Activated CD8-positive, alpha-beta memory T cell treated with anti-CD3 and anti-CD28 coated beads, Interleukin-2, amount 50 U/mL, for 24 hours (primary cell): ENCODE measurements around the gene PTPN12.
"Not testable (repeated sequence)": the region's sequence is repeated elsewhere in the genome, so short reads cannot be mapped to it uniquely, and the experiment has no call there.

ENCODE experiments used
- DNase-seq: peaks from one replicate; pipeline ENCODE4 v3.0.0-alpha.2; 2020; ENCODE audit errors: extremely low read depth

PTPN12 gene

GRCh38 chr7:77538281-77539212 is 1.5 kb downstream of the PTPN12 start:
- no peak for DNase-seq

DNA sequence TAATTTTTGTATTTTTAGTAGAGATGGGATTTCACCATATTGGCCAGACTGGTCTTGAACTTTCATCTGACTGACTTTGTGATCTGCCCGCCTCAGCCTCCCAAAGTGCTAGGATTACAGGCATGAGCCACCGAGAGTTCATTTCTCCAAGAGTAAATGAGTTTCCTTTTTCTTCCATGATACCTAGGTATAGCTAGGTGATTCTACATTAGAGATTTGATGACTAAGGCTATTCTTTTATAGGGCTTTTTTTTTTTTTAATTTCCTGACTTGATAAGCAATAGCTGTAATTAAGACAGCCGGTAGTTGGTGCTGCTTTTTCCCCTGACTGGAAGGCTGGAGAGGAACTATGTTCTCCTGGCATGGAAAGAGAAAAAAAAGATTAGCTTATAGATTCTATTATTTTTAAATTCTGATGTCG is 3.3 kb downstream of the PTPN12 start:
- DNase-seq = no peak

- DNase-seq = not testable (repeated sequence)
Measured at GRCh38 chr7:77540993-77541392, 3.9 kb downstream of the PTPN12 start.

GRCh38 chr7:77542409-77542808 is 5.3 kb downstream of the PTPN12 start:
- no peak for DNase-seq

DNA sequence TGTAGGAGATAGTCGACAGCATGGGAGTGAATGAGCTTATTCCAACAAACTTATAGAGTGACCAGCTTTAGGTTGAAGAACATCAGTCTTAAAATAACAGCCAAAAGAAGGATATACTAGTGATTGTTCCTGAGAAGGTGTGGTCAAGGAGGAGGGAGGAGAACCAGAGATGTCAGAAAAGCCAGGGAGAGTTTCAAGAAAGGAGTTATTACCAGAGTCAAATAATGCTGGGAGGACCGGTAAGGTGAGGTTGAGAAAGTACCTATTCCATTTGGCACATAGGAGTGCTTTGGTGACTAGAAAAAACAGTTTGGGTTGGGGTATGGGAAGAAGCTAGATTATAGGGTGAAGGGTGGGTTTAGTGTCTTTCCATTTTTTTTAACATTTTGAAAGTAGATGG is 5.8 kb downstream of the PTPN12 start:
- DNase-seq = no peak

- no peak for DNase-seq
Measured at GRCh38 chr7:77543910-77544309, 6.8 kb downstream of the PTPN12 start.

GRCh38 chr7:77544518-77544917 is 7.4 kb downstream of the PTPN12 start:
- DNase-seq = no peak

GRCh38 chr7:77548206-77548605 is 11.1 kb downstream of the PTPN12 start:
- DNase-seq = no peak

DNA sequence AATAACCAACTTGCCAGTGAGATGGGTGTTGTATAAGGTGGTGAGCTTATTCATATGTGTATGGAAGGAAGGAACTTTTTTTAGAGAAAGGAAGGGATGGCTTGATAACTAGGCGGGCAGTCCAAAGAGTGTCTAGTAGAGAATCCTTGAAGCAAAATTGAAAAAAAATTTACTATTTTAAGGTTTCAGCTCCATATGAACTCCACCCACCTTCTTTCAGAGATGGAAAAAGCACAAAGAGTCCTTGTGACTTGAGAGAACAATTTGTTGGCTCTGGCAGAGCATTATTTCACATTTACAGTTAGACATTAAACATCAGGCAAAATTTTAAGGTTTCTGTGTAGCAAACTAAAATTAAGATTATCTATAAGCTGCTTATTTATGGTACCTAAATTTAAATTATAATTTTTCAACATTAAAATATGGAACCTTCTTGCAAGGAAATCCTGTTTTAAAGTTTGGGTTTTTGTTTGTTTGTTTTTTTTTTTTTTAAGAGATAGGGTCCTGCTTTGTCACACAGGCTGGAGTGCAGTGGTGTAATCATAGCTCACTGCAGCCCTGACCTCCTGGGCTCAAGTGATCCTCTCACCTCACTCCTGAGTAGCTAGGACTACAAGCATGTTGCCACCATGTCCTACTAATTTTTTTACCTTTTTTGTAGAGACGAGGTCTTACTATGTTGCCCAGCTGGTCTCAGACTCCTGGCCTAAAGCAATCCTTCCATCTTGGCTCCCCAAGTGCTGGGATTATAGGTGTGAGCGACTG is 12.2 kb downstream of the PTPN12 start:
- no peak for DNase-seq

DNA sequence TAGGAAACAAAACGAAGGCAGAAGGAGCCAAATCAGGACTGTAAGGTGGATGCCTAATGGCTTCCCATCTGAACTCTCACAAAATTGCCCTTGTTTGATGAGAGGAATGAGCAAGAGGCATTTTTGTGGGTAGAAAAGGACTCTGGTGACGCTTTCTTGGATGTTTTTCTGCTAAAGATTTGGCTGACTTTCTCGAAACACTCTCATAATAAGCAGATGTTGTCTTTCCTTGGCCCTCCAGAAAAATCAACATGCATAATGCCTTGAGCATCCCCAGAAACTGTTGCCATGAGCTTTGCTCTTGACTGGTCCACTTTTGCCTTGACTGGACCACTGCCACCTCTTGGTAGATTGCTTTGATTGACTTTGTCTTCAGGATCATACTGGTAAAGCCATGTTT is 13.5 kb downstream of the PTPN12 start:
- no peak for DNase-seq

GRCh38 chr7:77553123-77553522 is 16.0 kb downstream of the PTPN12 start:
- DNase-seq = no peak

- no peak for DNase-seq
Measured at GRCh38 chr7:77558284-77558967, 21.3 kb downstream of the PTPN12 start.

- DNase-seq = no peak
Measured at GRCh38 chr7:77561352-77561751, 24.3 kb downstream of the PTPN12 start.

DNA sequence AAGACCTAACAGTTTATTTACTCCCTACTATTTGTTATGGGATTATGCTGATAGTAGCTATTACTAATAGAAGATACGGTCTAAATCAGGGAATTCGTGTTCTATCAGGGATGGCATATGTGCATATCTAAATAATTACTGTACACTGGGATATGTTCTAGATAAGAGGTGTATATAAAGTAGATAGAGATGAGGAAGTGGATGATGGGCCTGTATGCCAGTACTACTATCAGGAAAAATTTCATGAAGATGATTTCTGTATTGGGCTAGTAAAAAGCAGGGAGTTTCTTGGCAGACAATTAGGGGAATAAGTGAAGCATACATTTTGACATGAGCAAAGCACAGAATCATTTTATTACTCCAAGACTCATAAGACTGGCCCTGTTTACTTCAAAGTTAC is 26.2 kb downstream of the PTPN12 start:
- DNase-seq = no peak

GRCh38 chr7:77565917-77566316 is 28.8 kb downstream of the PTPN12 start:
- DNase-seq = no peak

GRCh38 chr7:77566421-77566820 is 29.3 kb downstream of the PTPN12 start:
- no peak for DNase-seq

DNA sequence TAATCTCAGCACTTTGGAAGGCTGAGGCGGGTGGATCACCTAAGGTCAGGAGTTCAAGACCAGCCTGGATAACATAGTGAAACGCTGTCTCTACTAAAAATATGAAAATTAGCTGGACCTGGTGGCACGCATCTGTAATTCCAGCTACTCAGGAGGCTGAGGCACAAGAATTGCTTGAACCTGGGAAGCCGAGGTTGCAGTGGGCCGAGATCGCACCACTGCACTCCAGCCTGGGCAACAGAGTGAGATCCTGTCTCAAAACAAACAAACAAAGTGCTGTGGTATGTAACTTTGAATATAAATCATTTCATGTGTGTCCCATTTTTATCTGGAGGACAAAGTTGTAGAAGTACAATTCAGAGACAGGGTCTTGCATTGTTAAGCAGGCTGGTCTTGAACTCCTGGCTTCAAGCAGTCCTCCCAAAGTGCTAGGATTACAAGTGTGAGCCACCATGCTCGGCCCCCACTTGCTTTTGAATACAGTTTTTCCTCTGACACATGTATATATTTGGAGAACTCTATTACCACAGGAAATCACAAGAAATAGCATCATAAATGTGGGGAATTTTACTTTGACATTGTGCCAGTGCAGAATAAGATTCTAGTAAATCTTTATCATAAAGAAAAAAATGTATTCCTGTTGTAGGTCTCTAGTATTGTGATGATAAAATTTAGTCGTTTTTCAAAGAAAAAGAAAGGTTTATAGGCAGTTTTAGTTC is 32.6 kb downstream of the PTPN12 start:
- no peak for DNase-seq

- no peak for DNase-seq
Measured at GRCh38 chr7:77570330-77571011, 33.4 kb downstream of the PTPN12 start.

- DNase-seq = no peak
Measured at GRCh38 chr7:77571801-77572200, 34.7 kb downstream of the PTPN12 start.

DNA sequence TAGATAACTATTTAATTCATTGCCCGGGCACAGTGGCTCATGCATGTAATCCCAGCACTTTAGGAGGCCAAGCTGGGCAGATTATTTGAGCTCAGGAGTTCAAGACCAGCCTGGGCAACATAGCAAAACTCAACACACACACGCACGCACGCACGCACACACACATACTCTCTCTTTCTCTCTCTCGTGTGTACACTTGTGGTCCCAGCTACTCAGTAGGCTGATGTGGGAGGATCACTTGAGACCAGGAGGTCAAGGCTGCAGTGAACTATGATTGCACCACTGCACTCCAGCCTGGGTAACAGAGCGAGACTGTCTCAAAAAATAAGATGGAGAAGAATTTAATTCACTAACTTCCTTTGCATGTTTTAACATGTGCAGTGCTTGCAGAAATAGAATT is 38.1 kb downstream of the PTPN12 start:
- no peak for DNase-seq

GRCh38 chr7:77576856-77577255 is 39.8 kb downstream of the PTPN12 start:
- no peak for DNase-seq
